Measurements from ENCODE around the gene STRA8.

DNA sequence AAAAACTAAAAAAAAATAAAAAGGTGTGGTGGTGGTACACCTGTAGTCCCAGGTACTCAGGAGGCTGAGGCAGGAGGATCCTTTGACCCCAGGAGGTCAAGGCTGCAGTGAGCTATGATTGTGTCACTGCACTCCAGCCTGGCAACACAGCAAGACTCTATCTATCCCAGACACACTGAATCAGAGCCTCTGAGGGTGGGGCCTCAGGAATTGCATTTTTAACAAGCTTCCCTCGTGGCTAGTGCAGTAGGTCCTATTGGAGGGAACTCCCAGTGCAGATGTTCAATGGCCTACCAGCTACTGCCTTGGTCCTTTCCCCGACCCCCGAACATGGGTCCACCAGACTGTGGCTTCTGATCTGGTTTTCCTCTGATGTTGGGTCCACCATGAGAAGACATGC lies 14.9 kb downstream of the STRA8 start:
- TF ChIP-seq POLR2A (IDR thresholded peaks at IDR 0.05): no peak
- TF ChIP-seq, protein P1, sequence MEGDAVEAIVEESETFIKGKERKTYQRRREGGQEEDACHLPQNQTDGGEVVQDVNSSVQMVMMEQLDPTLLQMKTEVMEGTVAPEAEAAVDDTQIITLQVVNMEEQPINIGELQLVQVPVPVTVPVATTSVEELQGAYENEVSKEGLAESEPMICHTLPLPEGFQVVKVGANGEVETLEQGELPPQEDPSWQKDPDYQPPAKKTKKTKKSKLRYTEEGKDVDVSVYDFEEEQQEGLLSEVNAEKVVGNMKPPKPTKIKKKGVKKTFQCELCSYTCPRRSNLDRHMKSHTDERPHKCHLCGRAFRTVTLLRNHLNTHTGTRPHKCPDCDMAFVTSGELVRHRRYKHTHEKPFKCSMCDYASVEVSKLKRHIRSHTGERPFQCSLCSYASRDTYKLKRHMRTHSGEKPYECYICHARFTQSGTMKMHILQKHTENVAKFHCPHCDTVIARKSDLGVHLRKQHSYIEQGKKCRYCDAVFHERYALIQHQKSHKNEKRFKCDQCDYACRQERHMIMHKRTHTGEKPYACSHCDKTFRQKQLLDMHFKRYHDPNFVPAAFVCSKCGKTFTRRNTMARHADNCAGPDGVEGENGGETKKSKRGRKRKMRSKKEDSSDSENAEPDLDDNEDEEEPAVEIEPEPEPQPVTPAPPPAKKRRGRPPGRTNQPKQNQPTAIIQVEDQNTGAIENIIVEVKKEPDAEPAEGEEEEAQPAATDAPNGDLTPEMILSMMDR (IDR thresholded peaks at IDR 0.05 in 4 of 5, conservative IDR thresholded peaks at IDR 0.05 in 1 of 5): no peak
